Thyroid gland (tissue), 4 donors: ENCODE results near the gene RNPEPL1.

Experiments used
- POLR2A ChIP-seq, 2 donors: fragments of 450-650 bp; IDR thresholded peaks; one replicate each; pipeline ENCODE4 v1.6.1; 2017; ENCODE audit warnings: antibody characterized with exemption in 2 of 2, mild to moderate bottlenecking in 2 of 2, moderate library complexity in 1 of 2
- TF ChIP-seq, protein P1 (sequence below), 6 experiments: fragments of 200-600 bp in 3 of 6; fragments of 450-650 bp in 3 of 6; sonication (generic) in 3 of 6; IDR thresholded peaks; one replicate each; pipeline ENCODE4 v1.5.1; 2016 to 2019; ENCODE audit warnings: antibody characterized with exemption in 6 of 6, mild to moderate bottlenecking in 2 of 6, inconsistent platforms in 1 of 6, moderate library complexity in 1 of 6

GRCh38 chr2:240627736-240628506, 59.6 kb downstream of the RNPEPL1 start:
- TF ChIP-seq, protein P1, sequence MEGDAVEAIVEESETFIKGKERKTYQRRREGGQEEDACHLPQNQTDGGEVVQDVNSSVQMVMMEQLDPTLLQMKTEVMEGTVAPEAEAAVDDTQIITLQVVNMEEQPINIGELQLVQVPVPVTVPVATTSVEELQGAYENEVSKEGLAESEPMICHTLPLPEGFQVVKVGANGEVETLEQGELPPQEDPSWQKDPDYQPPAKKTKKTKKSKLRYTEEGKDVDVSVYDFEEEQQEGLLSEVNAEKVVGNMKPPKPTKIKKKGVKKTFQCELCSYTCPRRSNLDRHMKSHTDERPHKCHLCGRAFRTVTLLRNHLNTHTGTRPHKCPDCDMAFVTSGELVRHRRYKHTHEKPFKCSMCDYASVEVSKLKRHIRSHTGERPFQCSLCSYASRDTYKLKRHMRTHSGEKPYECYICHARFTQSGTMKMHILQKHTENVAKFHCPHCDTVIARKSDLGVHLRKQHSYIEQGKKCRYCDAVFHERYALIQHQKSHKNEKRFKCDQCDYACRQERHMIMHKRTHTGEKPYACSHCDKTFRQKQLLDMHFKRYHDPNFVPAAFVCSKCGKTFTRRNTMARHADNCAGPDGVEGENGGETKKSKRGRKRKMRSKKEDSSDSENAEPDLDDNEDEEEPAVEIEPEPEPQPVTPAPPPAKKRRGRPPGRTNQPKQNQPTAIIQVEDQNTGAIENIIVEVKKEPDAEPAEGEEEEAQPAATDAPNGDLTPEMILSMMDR (IDR thresholded peaks at IDR 0.05), result no peak
- no peak for TF ChIP-seq POLR2A (IDR thresholded peaks at IDR 0.05)
